Measurements from ENCODE around the gene TSFM. TPM values are rescaled to one million over a fixed set of nuclear protein-coding genes. Genes with fewer than 3 reads are reported as not detected.

The TSFM gene
- total and polyA plus RNA-seq, 9 of the 15 experiments (the other 6 are each of a cell fraction or from before 2014, with no cell fraction given): 44.6 to 198 (median 60.2) TPM

- peak; percentile 18 for TF ChIP-seq HMGN3 (IDR thresholded peaks at IDR 0.05; ENCODE audit: borderline replicate concordance, extremely low read depth, insufficient read length, low read depth, low read length)
- no peak for TF ChIP-seq KLF10 (CRISPR knock-in tag; IDR thresholded peaks at IDR 0.05)
- TF ChIP-seq, protein P1, sequence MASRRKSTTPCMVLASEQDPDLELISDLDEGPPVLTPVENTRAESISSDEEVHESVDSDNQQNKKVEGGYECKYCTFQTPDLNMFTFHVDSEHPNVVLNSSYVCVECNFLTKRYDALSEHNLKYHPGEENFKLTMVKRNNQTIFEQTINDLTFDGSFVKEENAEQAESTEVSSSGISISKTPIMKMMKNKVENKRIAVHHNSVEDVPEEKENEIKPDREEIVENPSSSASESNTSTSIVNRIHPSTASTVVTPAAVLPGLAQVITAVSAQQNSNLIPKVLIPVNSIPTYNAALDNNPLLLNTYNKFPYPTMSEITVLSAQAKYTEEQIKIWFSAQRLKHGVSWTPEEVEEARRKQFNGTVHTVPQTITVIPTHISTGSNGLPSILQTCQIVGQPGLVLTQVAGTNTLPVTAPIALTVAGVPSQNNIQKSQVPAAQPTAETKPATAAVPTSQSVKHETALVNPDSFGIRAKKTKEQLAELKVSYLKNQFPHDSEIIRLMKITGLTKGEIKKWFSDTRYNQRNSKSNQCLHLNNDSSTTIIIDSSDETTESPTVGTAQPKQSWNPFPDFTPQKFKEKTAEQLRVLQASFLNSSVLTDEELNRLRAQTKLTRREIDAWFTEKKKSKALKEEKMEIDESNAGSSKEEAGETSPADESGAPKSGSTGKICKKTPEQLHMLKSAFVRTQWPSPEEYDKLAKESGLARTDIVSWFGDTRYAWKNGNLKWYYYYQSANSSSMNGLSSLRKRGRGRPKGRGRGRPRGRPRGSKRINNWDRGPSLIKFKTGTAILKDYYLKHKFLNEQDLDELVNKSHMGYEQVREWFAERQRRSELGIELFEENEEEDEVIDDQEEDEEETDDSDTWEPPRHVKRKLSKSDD (conservative IDR thresholded peaks at IDR 0.05; ENCODE audit: low read length): no peak
- peak; percentile 45 for TF ChIP-seq HNRNPLL (IDR thresholded peaks at IDR 0.05; ENCODE audit: low read depth, low read length, poor library complexity, severe bottlenecking)
- no peak for TF ChIP-seq NEUROD1 (IDR thresholded peaks at IDR 0.05; ENCODE audit: borderline replicate concordance, low read depth, low read length, partially characterized antibody)
- TF ChIP-seq NKRF (IDR thresholded peaks at IDR 0.05; ENCODE audit: borderline replicate concordance): peak; percentile 67; the same call in 1 of the 2 replicates
- no peak for TF ChIP-seq ZNF695 (CRISPR knock-in tag; IDR thresholded peaks at IDR 0.05)
- TF ChIP-seq THRB (CRISPR knock-in tag; conservative IDR thresholded peaks at IDR 0.05): no peak
- TF ChIP-seq, protein P2, sequence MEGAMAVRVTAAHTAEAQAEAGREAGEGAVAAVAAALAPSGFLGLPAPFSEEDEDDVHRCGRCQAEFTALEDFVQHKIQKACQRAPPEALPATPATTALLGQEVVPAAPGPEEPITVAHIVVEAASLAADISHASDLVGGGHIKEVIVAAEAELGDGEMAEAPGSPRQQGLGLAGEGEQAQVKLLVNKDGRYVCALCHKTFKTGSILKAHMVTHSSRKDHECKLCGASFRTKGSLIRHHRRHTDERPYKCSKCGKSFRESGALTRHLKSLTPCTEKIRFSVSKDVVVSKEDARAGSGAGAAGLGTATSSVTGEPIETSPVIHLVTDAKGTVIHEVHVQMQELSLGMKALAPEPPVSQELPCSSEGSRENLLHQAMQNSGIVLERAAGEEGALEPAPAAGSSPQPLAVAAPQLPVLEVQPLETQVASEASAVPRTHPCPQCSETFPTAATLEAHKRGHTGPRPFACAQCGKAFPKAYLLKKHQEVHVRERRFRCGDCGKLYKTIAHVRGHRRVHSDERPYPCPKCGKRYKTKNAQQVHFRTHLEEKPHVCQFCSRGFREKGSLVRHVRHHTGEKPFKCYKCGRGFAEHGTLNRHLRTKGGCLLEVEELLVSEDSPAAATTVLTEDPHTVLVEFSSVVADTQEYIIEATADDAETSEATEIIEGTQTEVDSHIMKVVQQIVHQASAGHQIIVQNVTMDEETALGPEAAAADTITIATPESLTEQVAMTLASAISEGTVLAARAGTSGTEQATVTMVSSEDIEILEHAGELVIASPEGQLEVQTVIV (CRISPR knock-in tag; IDR thresholded peaks at IDR 0.05; ENCODE audit: borderline replicate concordance): no peak
- TF ChIP-seq TSC22D4 (tag; IDR thresholded peaks at IDR 0.05): no peak
- TF ChIP-seq DACH1 (IDR thresholded peaks at IDR 0.05; ENCODE audit: partially characterized antibody): no peak
- no peak for TF ChIP-seq HOXB6 (CRISPR knock-in tag; IDR thresholded peaks at IDR 0.05; ENCODE audit: borderline replicate concordance)
- peak; percentile 63 for TF ChIP-seq ZNF431 (CRISPR knock-in tag; IDR thresholded peaks at IDR 0.05)
- TF ChIP-seq SIN3B (IDR thresholded peaks at IDR 0.05; ENCODE audit: low read depth): no peak
- TF ChIP-seq ERF (CRISPR knock-in tag; IDR thresholded peaks at IDR 0.05): 0 out of 2 replicates have a peak, but pooled peaks have one; percentile 16
- TF ChIP-seq ZKSCAN3 (CRISPR knock-in tag; IDR thresholded peaks at IDR 0.05): no peak
These were observed 63.1 kb downstream of the TSFM start (continued) for GRCh38 chr12:57845478-57846284.

Measured in K562 (cell line).